Measurements from ENCODE around the gene RAMP3. TPM values are rescaled to one million over a fixed set of nuclear protein-coding genes. Genes with fewer than 3 reads are reported as not detected.

Gene RAMP3
- total and polyA plus RNA-seq, 9 of the 15 experiments (the other 6 are each of a cell fraction or from before 2014, with no cell fraction given) = not detected

DNA sequence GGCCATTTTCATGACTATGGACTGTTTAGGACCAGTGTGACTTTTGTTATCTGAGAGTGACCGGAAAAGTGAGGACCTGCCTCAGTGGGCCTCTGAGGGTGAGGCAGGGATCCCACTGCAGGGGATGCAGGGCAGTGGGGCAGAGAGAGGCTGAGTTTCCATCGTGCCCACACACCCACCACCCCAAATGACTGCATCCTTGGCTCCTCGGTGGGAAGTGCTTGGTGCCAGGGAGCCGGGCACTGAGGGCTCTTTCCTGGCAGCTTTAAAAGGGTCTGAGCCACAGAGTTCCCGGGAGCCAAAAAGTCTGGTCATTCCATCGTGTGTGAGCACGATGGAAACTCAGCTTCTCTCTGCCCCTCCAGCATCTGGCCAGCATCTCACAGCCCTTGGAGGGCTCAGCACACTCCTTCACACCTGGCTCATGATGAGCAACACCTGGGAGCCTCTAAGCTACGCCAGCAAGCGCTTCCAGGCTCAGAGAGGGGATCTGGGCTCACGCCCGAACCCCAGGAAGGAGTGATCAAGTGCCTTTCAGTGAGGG lies 59.1 kb downstream of the RAMP3 start (continued):
- TF ChIP-seq, protein P1, sequence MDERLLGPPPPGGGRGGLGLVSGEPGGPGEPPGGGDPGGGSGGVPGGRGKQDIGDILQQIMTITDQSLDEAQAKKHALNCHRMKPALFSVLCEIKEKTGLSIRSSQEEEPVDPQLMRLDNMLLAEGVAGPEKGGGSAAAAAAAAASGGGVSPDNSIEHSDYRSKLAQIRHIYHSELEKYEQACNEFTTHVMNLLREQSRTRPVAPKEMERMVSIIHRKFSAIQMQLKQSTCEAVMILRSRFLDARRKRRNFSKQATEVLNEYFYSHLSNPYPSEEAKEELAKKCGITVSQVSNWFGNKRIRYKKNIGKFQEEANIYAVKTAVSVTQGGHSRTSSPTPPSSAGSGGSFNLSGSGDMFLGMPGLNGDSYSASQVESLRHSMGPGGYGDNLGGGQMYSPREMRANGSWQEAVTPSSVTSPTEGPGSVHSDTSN (CRISPR knock-in tag; IDR thresholded peaks at IDR 0.05; ENCODE audit: low read depth) = no peak
- TF ChIP-seq, protein P1 (tag; conservative IDR thresholded peaks at IDR 0.05; ENCODE audit: low read depth) = no peak

DNA sequence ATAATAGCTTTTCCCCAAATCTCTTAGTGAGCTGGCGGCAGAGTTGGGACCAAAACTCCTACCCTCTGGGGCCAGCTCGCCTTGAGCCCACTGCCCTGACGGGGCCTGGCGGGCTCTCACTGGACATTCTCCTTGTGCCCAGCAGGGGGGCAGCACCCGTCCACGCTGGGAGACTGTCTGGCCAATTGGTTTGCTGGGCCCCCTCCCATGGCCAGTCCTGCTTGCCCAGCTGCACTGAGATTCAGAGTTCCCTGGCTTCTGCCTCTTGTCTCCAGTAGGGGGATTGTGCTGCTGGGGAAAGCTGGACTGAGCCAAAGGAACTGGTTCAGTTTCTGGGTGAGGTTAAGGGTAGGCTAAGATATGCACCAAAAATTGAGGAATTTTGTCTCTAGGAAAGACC lies 59.8 kb downstream of the RAMP3 start:
- H3K4me1 ChIP-seq (replicated peaks in 1 of 2; ENCODE audit: control insufficient read depth in 2 of 2, insufficient read depth in 2 of 2, low read length in 2 of 2) = peaks cover 0 to 3% of the 10 kb centered on the region in 2 experiments; a peak in 1 of 5 replicates
- WGBS (ENCODE audit: insufficient coverage, low coverage, missing lambda C conversion rate) = 3% methylated on average over 6 of the region's 6 CpGs
- peaks cover 14 to 36% of the 10 kb centered on the region in 2 experiments for H3K27me3 ChIP-seq (ENCODE audit: control insufficient read depth in 2 of 2, insufficient read depth in 2 of 2, low read length in 2 of 2)
- H3K9ac ChIP-seq (ENCODE audit: insufficient read depth in 1 of 2, low read depth in 2 of 2, low read length in 2 of 2) = no peak overlapping the region
- H3K27ac ChIP-seq (ENCODE audit: extremely low read depth, low read depth, low read length) = no peak overlapping the region
- in situ Hi-C loops (cut with MboI) (no loop called here), intact Hi-C loops (cut with micrococcal nuclease) (loop anchor here (1.0 kb wide), 1 partner anchor 43 kb away; no protein-coding TSS in a partner anchor)
- no peaks in the 10 kb centered on the region; the same call in 1 of the 2 replicates for H4K20me1 ChIP-seq (replicated peaks; ENCODE audit: control insufficient read depth, insufficient read depth, low read length)
- no TSS peak for BruUV-seq (replicated peaks)
- no peaks in the 10 kb centered on the region for H3K79me2 ChIP-seq (ENCODE audit: control insufficient read depth, insufficient read depth, low read length)
- FAIRE-seq = peak; percentile 82
- H3K9me1 ChIP-seq (ENCODE audit: control insufficient read depth, insufficient read depth, low read length) = no peaks in the 10 kb centered on the region
- no peak overlapping the region for H2AFZ ChIP-seq (ENCODE audit: low read depth, low read length)
- ChIA-PET CTCF (ENCODE audit: low intra/inter-chr PET ratio) (interaction anchor here (0.9 kb wide), 1 partner anchor 63 kb away, joined by 3 read pairs; no protein-coding TSS in a partner anchor), POLR2A (interaction anchor here (0.6 to 1.2 kb wide), 2 partner anchors 14 to 15 kb away, joined by 3 to 7 read pairs; no protein-coding TSS in a partner anchor)
- no peaks in the 10 kb centered on the region for H3K9me3 ChIP-seq (replicated peaks; ENCODE audit: control insufficient read depth, insufficient read depth, low read depth, low read length)
- H3K4me2 ChIP-seq (ENCODE audit: insufficient read depth, low read length) = no peak overlapping the region
- no peak overlapping the region for H3K4me3 ChIP-seq
- peak; percentile 37 to 50 (median 44) for DNase-seq (ENCODE audit: extremely low read depth in 1 of 4, low spot score in 3 of 4)
- ATAC-seq = peak; percentile 93
- H3K36me3 ChIP-seq (ENCODE audit: control insufficient read depth, insufficient read depth, low read length) = no peaks in the 10 kb centered on the region
- no peak for TF ChIP-seq CBFA2T3 (IDR thresholded peaks at IDR 0.05)
- TF ChIP-seq SMAD4 (CRISPR knock-in tag; conservative IDR thresholded peaks at IDR 0.05) = no peak
- no peak for TF ChIP-seq SP1 (CRISPR knock-in tag; IDR thresholded peaks at IDR 0.05)
- no peak for TF ChIP-seq POLR2A (conservative IDR thresholded peaks at IDR 0.05)
- TF ChIP-seq, protein P2, sequence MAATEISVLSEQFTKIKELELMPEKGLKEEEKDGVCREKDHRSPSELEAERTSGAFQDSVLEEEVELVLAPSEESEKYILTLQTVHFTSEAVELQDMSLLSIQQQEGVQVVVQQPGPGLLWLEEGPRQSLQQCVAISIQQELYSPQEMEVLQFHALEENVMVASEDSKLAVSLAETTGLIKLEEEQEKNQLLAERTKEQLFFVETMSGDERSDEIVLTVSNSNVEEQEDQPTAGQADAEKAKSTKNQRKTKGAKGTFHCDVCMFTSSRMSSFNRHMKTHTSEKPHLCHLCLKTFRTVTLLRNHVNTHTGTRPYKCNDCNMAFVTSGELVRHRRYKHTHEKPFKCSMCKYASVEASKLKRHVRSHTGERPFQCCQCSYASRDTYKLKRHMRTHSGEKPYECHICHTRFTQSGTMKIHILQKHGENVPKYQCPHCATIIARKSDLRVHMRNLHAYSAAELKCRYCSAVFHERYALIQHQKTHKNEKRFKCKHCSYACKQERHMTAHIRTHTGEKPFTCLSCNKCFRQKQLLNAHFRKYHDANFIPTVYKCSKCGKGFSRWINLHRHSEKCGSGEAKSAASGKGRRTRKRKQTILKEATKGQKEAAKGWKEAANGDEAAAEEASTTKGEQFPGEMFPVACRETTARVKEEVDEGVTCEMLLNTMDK (IDR thresholded peaks at IDR 0.05; ENCODE audit: borderline replicate concordance, insufficient read depth, low read depth, low read length, poor library complexity, severe bottlenecking) = peak; percentile 80
- TF ChIP-seq, protein P3, sequence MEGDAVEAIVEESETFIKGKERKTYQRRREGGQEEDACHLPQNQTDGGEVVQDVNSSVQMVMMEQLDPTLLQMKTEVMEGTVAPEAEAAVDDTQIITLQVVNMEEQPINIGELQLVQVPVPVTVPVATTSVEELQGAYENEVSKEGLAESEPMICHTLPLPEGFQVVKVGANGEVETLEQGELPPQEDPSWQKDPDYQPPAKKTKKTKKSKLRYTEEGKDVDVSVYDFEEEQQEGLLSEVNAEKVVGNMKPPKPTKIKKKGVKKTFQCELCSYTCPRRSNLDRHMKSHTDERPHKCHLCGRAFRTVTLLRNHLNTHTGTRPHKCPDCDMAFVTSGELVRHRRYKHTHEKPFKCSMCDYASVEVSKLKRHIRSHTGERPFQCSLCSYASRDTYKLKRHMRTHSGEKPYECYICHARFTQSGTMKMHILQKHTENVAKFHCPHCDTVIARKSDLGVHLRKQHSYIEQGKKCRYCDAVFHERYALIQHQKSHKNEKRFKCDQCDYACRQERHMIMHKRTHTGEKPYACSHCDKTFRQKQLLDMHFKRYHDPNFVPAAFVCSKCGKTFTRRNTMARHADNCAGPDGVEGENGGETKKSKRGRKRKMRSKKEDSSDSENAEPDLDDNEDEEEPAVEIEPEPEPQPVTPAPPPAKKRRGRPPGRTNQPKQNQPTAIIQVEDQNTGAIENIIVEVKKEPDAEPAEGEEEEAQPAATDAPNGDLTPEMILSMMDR (IDR thresholded peaks at IDR 0.05 in 2 of 3, conservative IDR thresholded peaks at IDR 0.05 in 1 of 3; ENCODE audit: insufficient read depth in 2 of 3, low read depth in 1 of 3, low read length in 3 of 3) = peak; percentile 55 to 72 (median 58)
- TF ChIP-seq ZNF143 (CRISPR knock-in tag; IDR thresholded peaks at IDR 0.05) = no peak
- TF ChIP-seq DMBX1 (CRISPR knock-in tag; IDR thresholded peaks at IDR 0.05; ENCODE audit: borderline replicate concordance) = no peak
- no peak for TF ChIP-seq HSF4 (CRISPR knock-in tag; IDR thresholded peaks at IDR 0.05; ENCODE audit: borderline replicate concordance)
- 0 out of 2 replicates have a peak, but pooled peaks have one; percentile 9 for TF ChIP-seq SMC3 (conservative IDR thresholded peaks at IDR 0.05; ENCODE audit: insufficient read depth, low read depth, low read length)
